ENCODE results near the gene CNPY3. TPM values are rescaled to one million over a fixed set of nuclear protein-coding genes. Genes with fewer than 3 reads are reported as not detected.

CNPY3 gene
- total and polyA plus RNA-seq, 2 of the 13 experiments (the other 11 are each of a cell fraction or from before 2014, with no cell fraction given), result 42.3 to 60.2 TPM

- TF ChIP-seq, protein P1, sequence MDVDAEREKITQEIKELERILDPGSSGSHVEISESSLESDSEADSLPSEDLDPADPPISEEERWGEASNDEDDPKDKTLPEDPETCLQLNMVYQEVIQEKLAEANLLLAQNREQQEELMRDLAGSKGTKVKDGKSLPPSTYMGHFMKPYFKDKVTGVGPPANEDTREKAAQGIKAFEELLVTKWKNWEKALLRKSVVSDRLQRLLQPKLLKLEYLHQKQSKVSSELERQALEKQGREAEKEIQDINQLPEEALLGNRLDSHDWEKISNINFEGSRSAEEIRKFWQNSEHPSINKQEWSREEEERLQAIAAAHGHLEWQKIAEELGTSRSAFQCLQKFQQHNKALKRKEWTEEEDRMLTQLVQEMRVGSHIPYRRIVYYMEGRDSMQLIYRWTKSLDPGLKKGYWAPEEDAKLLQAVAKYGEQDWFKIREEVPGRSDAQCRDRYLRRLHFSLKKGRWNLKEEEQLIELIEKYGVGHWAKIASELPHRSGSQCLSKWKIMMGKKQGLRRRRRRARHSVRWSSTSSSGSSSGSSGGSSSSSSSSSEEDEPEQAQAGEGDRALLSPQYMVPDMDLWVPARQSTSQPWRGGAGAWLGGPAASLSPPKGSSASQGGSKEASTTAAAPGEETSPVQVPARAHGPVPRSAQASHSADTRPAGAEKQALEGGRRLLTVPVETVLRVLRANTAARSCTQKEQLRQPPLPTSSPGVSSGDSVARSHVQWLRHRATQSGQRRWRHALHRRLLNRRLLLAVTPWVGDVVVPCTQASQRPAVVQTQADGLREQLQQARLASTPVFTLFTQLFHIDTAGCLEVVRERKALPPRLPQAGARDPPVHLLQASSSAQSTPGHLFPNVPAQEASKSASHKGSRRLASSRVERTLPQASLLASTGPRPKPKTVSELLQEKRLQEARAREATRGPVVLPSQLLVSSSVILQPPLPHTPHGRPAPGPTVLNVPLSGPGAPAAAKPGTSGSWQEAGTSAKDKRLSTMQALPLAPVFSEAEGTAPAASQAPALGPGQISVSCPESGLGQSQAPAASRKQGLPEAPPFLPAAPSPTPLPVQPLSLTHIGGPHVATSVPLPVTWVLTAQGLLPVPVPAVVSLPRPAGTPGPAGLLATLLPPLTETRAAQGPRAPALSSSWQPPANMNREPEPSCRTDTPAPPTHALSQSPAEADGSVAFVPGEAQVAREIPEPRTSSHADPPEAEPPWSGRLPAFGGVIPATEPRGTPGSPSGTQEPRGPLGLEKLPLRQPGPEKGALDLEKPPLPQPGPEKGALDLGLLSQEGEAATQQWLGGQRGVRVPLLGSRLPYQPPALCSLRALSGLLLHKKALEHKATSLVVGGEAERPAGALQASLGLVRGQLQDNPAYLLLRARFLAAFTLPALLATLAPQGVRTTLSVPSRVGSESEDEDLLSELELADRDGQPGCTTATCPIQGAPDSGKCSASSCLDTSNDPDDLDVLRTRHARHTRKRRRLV (CRISPR knock-in tag; IDR thresholded peaks at IDR 0.05), result peak; percentile 66
- peak; percentile 81; the same call in 1 of the 2 replicates for TF ChIP-seq ZNF317 (CRISPR knock-in tag; IDR thresholded peaks at IDR 0.05)
- TF ChIP-seq PBX3 (CRISPR knock-in tag; IDR thresholded peaks at IDR 0.05; ENCODE audit: borderline replicate concordance), result no peak
- peak; percentile 88; the same call in 1 of the 2 replicates for TF ChIP-seq MAF1 (CRISPR knock-in tag; IDR thresholded peaks at IDR 0.05; ENCODE audit: borderline replicate concordance)
- peak; percentile 24; the same call in 1 of the 2 replicates for TF ChIP-seq RXRB (CRISPR knock-in tag; IDR thresholded peaks at IDR 0.05; ENCODE audit: borderline replicate concordance)
- TF ChIP-seq ZNF597 (CRISPR knock-in tag; IDR thresholded peaks at IDR 0.05), result no peak
- TF ChIP-seq ZNF83 (CRISPR knock-in tag; IDR thresholded peaks at IDR 0.05; ENCODE audit: borderline replicate concordance), result no peak
- peak; percentile 66; the same call in 1 of the 2 replicates for TF ChIP-seq SMYD3 (CRISPR knock-in tag; IDR thresholded peaks at IDR 0.05)
- peak; percentile 82 for TF ChIP-seq ZNF704 (CRISPR knock-in tag; IDR thresholded peaks at IDR 0.05; ENCODE audit: borderline replicate concordance)
- TF ChIP-seq ETV5 (CRISPR knock-in tag; IDR thresholded peaks at IDR 0.05; ENCODE audit: borderline replicate concordance), result 0 out of 2 replicates have a peak, but pooled peaks have one; percentile 43
- TF ChIP-seq, protein P2, sequence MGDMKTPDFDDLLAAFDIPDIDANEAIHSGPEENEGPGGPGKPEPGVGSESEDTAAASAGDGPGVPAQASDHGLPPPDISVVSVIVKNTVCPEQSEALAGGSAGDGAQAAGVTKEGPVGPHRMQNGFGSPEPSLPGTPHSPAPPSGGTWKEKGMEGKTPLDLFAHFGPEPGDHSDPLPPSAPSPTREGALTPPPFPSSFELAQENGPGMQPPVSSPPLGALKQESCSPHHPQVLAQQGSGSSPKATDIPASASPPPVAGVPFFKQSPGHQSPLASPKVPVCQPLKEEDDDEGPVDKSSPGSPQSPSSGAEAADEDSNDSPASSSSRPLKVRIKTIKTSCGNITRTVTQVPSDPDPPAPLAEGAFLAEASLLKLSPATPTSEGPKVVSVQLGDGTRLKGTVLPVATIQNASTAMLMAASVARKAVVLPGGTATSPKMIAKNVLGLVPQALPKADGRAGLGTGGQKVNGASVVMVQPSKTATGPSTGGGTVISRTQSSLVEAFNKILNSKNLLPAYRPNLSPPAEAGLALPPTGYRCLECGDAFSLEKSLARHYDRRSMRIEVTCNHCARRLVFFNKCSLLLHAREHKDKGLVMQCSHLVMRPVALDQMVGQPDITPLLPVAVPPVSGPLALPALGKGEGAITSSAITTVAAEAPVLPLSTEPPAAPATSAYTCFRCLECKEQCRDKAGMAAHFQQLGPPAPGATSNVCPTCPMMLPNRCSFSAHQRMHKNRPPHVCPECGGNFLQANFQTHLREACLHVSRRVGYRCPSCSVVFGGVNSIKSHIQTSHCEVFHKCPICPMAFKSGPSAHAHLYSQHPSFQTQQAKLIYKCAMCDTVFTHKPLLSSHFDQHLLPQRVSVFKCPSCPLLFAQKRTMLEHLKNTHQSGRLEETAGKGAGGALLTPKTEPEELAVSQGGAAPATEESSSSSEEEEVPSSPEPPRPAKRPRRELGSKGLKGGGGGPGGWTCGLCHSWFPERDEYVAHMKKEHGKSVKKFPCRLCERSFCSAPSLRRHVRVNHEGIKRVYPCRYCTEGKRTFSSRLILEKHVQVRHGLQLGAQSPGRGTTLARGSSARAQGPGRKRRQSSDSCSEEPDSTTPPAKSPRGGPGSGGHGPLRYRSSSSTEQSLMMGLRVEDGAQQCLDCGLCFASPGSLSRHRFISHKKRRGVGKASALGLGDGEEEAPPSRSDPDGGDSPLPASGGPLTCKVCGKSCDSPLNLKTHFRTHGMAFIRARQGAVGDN (CRISPR knock-in tag; IDR thresholded peaks at IDR 0.05), result peak; percentile 77
Observed at GRCh38 chr6:42984001-42984923, 55.0 kb downstream of the CNPY3 start, which contains the start of gene PPP2R5D (continued).
